SK-N-SH (cell line): Measurements from ENCODE around the gene SHCBP1L. TPM values are rescaled to one million over a fixed set of nuclear protein-coding genes. Genes with fewer than 3 reads are reported as not detected.

Experiments used
- CTCF ChIA-PET: fragments of 300-600, 350-600 bp; formaldehyde crosslinking; extraction: SDS; loops from one replicate; lab custom pipeline; 2021; lab: Yijun Ruan, JAX
- POLR2A ChIA-PET: fragments of 350-600 bp; sonication (Branson Sonifier 250); formaldehyde crosslinking; extraction: SDS; loops from one replicate; lab custom pipeline; 2020; ENCODE audit warnings: antibody characterized with exemption, inconsistent platforms; lab: Yijun Ruan, JAX
- DNase-seq: peaks from one replicate; pipeline ENCODE4 v3.0.0; 2012
- H2AFZ ChIP-seq: fragments of 200-600 bp; sonication (generic); 2 replicates; pipeline ENCODE4 v1.8.1; 2016; ENCODE audit warnings: antibody characterized with exemption, mild to moderate bottlenecking, low read depth
- H3F3A ChIP-seq: fragments of 200-600 bp; sonication (generic); replicated peaks from 2 replicates; pipeline ENCODE3; 2016; ENCODE audit warnings: antibody characterized with exemption, mild to moderate bottlenecking; ENCODE audit not compliant: insufficient read depth
- H3K27ac ChIP-seq, 2 experiments: fragments of 200-500 bp in 1 of 2; fragments of 200-600 bp in 1 of 2; sonication (Bioruptor generic) in 1 of 2; sonication (generic), shearing (Covaris generic) in 1 of 2; 2 replicates each; pipeline versions ENCODE4 v1.5.1 to v1.6.1; 2014 to 2016; ENCODE audit warnings: low read depth in 2 of 2, inconsistent platforms in 1 of 2, low read length in 1 of 2, mild to moderate bottlenecking in 1 of 2, mixed read lengths in 1 of 2
- H3K27me3 ChIP-seq: fragments of 200-600 bp; sonication (generic), shearing (Covaris generic); 2 replicates; pipeline ENCODE4 v1.6.1; 2016; ENCODE audit warnings: mixed run types; ENCODE audit not compliant: insufficient read depth
- H3K36me3 ChIP-seq, 2 experiments: fragments of 200-500 bp in 1 of 2; fragments of 200-600 bp in 1 of 2; sonication (Bioruptor generic) in 1 of 2; sonication (generic) in 1 of 2; replicated peaks in 1 of 2; 2 replicates each; pipeline versions ENCODE3 to v1.5.1; 2014 to 2016; ENCODE audit warnings: low read length in 1 of 2, mild to moderate bottlenecking in 1 of 2; ENCODE audit not compliant: insufficient read depth in 2 of 2, control insufficient read depth in 1 of 2
- H3K4me1 ChIP-seq, 2 experiments: fragments of 200-500 bp in 1 of 2; fragments of 200-600 bp in 1 of 2; sonication (Bioruptor generic) in 1 of 2; sonication (generic), shearing (Covaris generic) in 1 of 2; 2 replicates each; pipeline versions ENCODE4 v1.5.1 to v1.6.1; 2014 to 2016; ENCODE audit warnings: low read depth in 1 of 2, low read length in 1 of 2, mixed run types in 1 of 2; ENCODE audit not compliant: insufficient read depth in 2 of 2, control insufficient read depth in 1 of 2
- H3K4me2 ChIP-seq: fragments of 200-600 bp; sonication (generic), shearing (Covaris generic); 2 replicates; pipeline ENCODE4 v1.6.1; 2017; ENCODE audit warnings: mixed run types
- H3K4me3 ChIP-seq, 2 experiments: fragments of 200-500 bp in 1 of 2; fragments of 200-600 bp in 1 of 2; sonication (Bioruptor generic) in 1 of 2; sonication (generic), shearing (Covaris generic) in 1 of 2; 2 replicates each; pipeline versions ENCODE4 v1.5.1 to v1.8.1; 2014 to 2016; ENCODE audit warnings: low read depth in 2 of 2, inconsistent platforms in 1 of 2, low read length in 1 of 2, mild to moderate bottlenecking in 1 of 2, mixed read lengths in 1 of 2, moderate library complexity in 1 of 2
- H3K79me2 ChIP-seq: fragments of 200-600 bp; sonication (generic); 2 replicates; pipeline ENCODE4 v1.8.1; 2017; ENCODE audit warnings: mild to moderate bottlenecking; ENCODE audit not compliant: insufficient read depth
- H3K9ac ChIP-seq: fragments of 200-600 bp; sonication (generic); 2 replicates; pipeline ENCODE4 v1.6.1; 2017; ENCODE audit warnings: mixed run types
- H3K9me2 ChIP-seq: fragments of 200-600 bp; sonication (generic); 2 replicates; pipeline ENCODE4 v1.6.1; 2017; ENCODE audit warnings: mixed run types
- H3K9me3 ChIP-seq: fragments of 200-600 bp; sonication (generic); 2 replicates; pipeline ENCODE4 v1.6.1; 2017; ENCODE audit warnings: mixed run types, mild to moderate bottlenecking, moderate library complexity
- H4K20me1 ChIP-seq: fragments of 200-600 bp; sonication (generic); 2 replicates; pipeline ENCODE4 v1.6.1; 2017; ENCODE audit warnings: mild to moderate bottlenecking, mixed run types; ENCODE audit not compliant: insufficient read depth
- CHD2 ChIP-seq: fragments of 150-350 bp; IDR thresholded peaks from 2 replicates; pipeline ENCODE4 v1.6.1; 2018; ENCODE audit warnings: low read length; ENCODE audit not compliant: partially characterized antibody
- EP300 ChIP-seq, 2 experiments: IDR thresholded peaks; 2 replicates each; pipeline versions ENCODE4 v1.4.0 to v1.6.1; 2012; ENCODE audit warnings: borderline replicate concordance in 1 of 2, low read depth in 1 of 2, low read length in 1 of 2
- EZH2phosphoT487 ChIP-seq: fragments of 200-600 bp; sonication (generic); IDR thresholded peaks from 2 replicates; pipeline ENCODE4 v1.6.1; 2017; ENCODE audit warnings: low read depth, mixed run types, mild to moderate bottlenecking, antibody characterized with exemption, moderate library complexity, borderline replicate concordance
- FOSL2 ChIP-seq: IDR thresholded peaks from 2 replicates; pipeline ENCODE4 v1.4.0; 2012; ENCODE audit warnings: low read depth, mild to moderate bottlenecking, moderate library complexity, borderline replicate concordance
- FOXJ3 ChIP-seq: sonication (generic); formaldehyde crosslinking; IDR thresholded peaks from 2 replicates; pipeline ENCODE4 v1.5.1; 2020; ENCODE audit warnings: mild to moderate bottlenecking, missing genetic modification reagents
- GATA2 ChIP-seq: sonication (generic); formaldehyde crosslinking; IDR thresholded peaks from 2 replicates; pipeline ENCODE4 v1.5.0; 2020; ENCODE audit warnings: mild to moderate bottlenecking, missing genetic modification reagents
- JUND ChIP-seq: IDR thresholded peaks from 2 replicates; pipeline ENCODE4 v1.4.0; 2012
- NFIC ChIP-seq: IDR thresholded peaks from 2 replicates; pipeline ENCODE4 v1.4.0; 2012; ENCODE audit warnings: borderline replicate concordance
- NRF1 ChIP-seq: IDR thresholded peaks from 2 replicates; pipeline ENCODE4 v1.6.1; 2012; ENCODE audit warnings: low read depth, mild to moderate bottlenecking, low read length
- PBX3 ChIP-seq: IDR thresholded peaks from 2 replicates; pipeline ENCODE4; 2012
- RAD21 ChIP-seq: IDR thresholded peaks from 2 replicates; pipeline ENCODE4 v1.6.1; 2012; ENCODE audit warnings: mild to moderate bottlenecking, low read length
- RCOR1 ChIP-seq: fragments of 150-350 bp; IDR thresholded peaks from 2 replicates; pipeline ENCODE4 v1.6.1; 2017; ENCODE audit warnings: antibody characterized with exemption, low read length
- WGBS: methylation state at CpG from one replicate; pipeline ENCODE4 v1.1.6; 2017; ENCODE audit warnings: low lambda C conversion rate; 5-methylcytosine and 5-hydroxymethylcytosine counted together
- polyA plus RNA-seq, 3 experiments: library from polyadenylated mRNA; depleted of rRNA; stranded (reverse); fragments of >200 nt; gene quantifications; 2 replicates each; pipeline ENCODE4 v1.2.3, GENCODE V29; 2012
- TF ChIP-seq, protein P1 (sequence below): fragments of 200-600 bp; sonication (generic); IDR thresholded peaks from 2 replicates; pipeline ENCODE4 v1.6.1; 2017; ENCODE audit warnings: antibody characterized with exemption, mild to moderate bottlenecking, moderate library complexity
- TF ChIP-seq, protein P2 (sequence below): IDR thresholded peaks from 2 replicates; pipeline ENCODE4 v1.4.0; 2012; ENCODE audit warnings: low read depth, borderline replicate concordance
- TF ChIP-seq, protein P3 (sequence below): IDR thresholded peaks from 2 replicates; pipeline ENCODE4 v1.6.1; 2012; ENCODE audit warnings: mild to moderate bottlenecking, low read depth, low read length, moderate library complexity

SHCBP1L gene
- polyA plus RNA-seq, 1 of the 3 experiments (the other 2 are of a cell fraction) = not detected

DNA sequence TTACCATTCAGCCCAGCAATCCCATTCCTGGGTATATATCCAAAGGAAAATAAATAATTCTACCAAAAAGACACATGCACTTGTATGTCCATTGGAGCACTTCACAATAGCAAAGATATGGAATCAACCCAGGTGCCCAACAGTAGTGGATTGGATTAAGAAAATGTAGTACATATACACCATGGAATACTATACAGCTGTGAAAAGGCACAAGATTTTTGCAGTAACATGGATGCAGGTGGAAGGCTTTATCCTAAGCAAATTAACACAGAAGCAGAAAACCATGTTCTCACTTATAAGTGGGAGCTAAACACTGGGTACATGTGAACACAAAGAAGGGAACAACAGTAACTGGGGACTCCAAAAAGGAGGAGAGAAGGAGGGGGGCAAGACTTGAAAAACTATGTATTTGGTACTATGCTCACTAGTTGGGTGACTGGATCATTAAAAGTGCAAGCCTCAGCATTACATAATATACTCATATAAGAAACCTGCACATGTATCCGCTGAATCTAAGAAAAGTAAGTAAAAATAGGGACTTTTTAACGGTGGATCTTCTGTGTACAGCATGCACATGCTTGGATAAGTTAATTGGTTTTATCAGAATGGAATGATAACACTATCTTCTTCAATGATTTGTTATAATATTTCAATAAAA, 3.9 kb upstream of the SHCBP1L start:
- TF ChIP-seq FOSL2 (no peak), RCOR1 (no peak), EZH2phosphoT487 (no peak)
- no peak overlapping the region for H3K4me3 ChIP-seq
- no peaks in the 10 kb centered on the region for H3K36me3 ChIP-seq
- H3K9ac ChIP-seq = no peak overlapping the region
- peaks cover 5% of the 10 kb centered on the region for H3F3A ChIP-seq
- H3K4me2 ChIP-seq = no peak overlapping the region
- no peaks in the 10 kb centered on the region for H3K79me2 ChIP-seq
- H3K9me3 ChIP-seq = no peaks in the 10 kb centered on the region
- no peaks in the 10 kb centered on the region for H3K27me3 ChIP-seq
- DNase-seq = no peak
- H3K9me2 ChIP-seq = no peaks in the 10 kb centered on the region
- H3K27ac ChIP-seq = peak overlapping the region in 1 of 2 experiments; percentile 66; a peak in 2 of 4 replicates
- no peaks in the 10 kb centered on the region for H4K20me1 ChIP-seq
- H2AFZ ChIP-seq = no peak overlapping the region
- no peaks in the 10 kb centered on the region for H3K4me1 ChIP-seq
- 60% methylated on average over 2 of the region's 2 CpGs for WGBS
- CTCF ChIA-PET = interaction anchor here (1.7 kb wide), 1 partner anchor 271 kb away, joined by 4 read pairs; no protein-coding TSS in a partner anchor
- POLR2A ChIA-PET = no interaction called here

- CTCF ChIA-PET = interaction anchor here (1.7 kb wide), 1 partner anchor 272 kb away, joined by 4 read pairs; no protein-coding TSS in a partner anchor
- no peaks in the 10 kb centered on the region for H3K36me3 ChIP-seq
- peaks cover 5% of the 10 kb centered on the region for H3F3A ChIP-seq
- H2AFZ ChIP-seq = no peak overlapping the region
- peak overlapping the region in 1 of 2 experiments; percentile 66; a peak in 2 of 4 replicates for H3K27ac ChIP-seq
- H3K4me3 ChIP-seq = no peak overlapping the region
- no peaks in the 10 kb centered on the region for H3K9me3 ChIP-seq
- no peaks in the 10 kb centered on the region for H3K27me3 ChIP-seq
- no peaks in the 10 kb centered on the region for H4K20me1 ChIP-seq
- peak overlapping the region; percentile 31; the same call in 1 of the 2 replicates for H3K4me2 ChIP-seq
- H3K4me1 ChIP-seq = no peaks in the 10 kb centered on the region
- POLR2A ChIA-PET = no interaction called here
- no peak for DNase-seq
- H3K79me2 ChIP-seq = no peaks in the 10 kb centered on the region
- H3K9me2 ChIP-seq = no peaks in the 10 kb centered on the region
- WGBS = 90% methylated on average over 3 of the region's 9 CpGs
- H3K9ac ChIP-seq = no peak overlapping the region
- TF ChIP-seq, protein P1, sequence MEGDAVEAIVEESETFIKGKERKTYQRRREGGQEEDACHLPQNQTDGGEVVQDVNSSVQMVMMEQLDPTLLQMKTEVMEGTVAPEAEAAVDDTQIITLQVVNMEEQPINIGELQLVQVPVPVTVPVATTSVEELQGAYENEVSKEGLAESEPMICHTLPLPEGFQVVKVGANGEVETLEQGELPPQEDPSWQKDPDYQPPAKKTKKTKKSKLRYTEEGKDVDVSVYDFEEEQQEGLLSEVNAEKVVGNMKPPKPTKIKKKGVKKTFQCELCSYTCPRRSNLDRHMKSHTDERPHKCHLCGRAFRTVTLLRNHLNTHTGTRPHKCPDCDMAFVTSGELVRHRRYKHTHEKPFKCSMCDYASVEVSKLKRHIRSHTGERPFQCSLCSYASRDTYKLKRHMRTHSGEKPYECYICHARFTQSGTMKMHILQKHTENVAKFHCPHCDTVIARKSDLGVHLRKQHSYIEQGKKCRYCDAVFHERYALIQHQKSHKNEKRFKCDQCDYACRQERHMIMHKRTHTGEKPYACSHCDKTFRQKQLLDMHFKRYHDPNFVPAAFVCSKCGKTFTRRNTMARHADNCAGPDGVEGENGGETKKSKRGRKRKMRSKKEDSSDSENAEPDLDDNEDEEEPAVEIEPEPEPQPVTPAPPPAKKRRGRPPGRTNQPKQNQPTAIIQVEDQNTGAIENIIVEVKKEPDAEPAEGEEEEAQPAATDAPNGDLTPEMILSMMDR = no peak
- TF ChIP-seq RAD21 (no peak), PBX3 (no peak), FOSL2 (peak; percentile 59; the same call in 1 of the 2 replicates), GATA2 (no peak), FOXJ3 (CRISPR knock-in tag) (no peak), JUND (peak; percentile 34; the same call in 1 of the 2 replicates), NRF1 (no peak), EP300 (IDR thresholded peaks at IDR 0.05; ENCODE audit: borderline replicate concordance in 1 of 2, low read depth in 1 of 2, low read length in 1 of 2) (no peak), CHD2 (no peak), NFIC (no peak)
- TF ChIP-seq, protein P2, sequence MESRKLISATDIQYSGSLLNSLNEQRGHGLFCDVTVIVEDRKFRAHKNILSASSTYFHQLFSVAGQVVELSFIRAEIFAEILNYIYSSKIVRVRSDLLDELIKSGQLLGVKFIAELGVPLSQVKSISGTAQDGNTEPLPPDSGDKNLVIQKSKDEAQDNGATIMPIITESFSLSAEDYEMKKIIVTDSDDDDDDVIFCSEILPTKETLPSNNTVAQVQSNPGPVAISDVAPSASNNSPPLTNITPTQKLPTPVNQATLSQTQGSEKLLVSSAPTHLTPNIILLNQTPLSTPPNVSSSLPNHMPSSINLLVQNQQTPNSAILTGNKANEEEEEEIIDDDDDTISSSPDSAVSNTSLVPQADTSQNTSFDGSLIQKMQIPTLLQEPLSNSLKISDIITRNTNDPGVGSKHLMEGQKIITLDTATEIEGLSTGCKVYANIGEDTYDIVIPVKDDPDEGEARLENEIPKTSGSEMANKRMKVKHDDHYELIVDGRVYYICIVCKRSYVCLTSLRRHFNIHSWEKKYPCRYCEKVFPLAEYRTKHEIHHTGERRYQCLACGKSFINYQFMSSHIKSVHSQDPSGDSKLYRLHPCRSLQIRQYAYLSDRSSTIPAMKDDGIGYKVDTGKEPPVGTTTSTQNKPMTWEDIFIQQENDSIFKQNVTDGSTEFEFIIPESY = no peak
- TF ChIP-seq, protein P3, sequence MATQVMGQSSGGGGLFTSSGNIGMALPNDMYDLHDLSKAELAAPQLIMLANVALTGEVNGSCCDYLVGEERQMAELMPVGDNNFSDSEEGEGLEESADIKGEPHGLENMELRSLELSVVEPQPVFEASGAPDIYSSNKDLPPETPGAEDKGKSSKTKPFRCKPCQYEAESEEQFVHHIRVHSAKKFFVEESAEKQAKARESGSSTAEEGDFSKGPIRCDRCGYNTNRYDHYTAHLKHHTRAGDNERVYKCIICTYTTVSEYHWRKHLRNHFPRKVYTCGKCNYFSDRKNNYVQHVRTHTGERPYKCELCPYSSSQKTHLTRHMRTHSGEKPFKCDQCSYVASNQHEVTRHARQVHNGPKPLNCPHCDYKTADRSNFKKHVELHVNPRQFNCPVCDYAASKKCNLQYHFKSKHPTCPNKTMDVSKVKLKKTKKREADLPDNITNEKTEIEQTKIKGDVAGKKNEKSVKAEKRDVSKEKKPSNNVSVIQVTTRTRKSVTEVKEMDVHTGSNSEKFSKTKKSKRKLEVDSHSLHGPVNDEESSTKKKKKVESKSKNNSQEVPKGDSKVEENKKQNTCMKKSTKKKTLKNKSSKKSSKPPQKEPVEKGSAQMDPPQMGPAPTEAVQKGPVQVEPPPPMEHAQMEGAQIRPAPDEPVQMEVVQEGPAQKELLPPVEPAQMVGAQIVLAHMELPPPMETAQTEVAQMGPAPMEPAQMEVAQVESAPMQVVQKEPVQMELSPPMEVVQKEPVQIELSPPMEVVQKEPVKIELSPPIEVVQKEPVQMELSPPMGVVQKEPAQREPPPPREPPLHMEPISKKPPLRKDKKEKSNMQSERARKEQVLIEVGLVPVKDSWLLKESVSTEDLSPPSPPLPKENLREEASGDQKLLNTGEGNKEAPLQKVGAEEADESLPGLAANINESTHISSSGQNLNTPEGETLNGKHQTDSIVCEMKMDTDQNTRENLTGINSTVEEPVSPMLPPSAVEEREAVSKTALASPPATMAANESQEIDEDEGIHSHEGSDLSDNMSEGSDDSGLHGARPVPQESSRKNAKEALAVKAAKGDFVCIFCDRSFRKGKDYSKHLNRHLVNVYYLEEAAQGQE = no peak
Measured at GRCh38 chr1:182955596-182956588, 2.9 kb upstream of the SHCBP1L start.
